Transverse colon (tissue), 4 donors: ENCODE measurements around the gene MTMR3.

ENCODE experiments used
- CTCF ChIP-seq, 5 experiments: fragments of 200-600 bp in 3 of 5; fragments of 450-650 bp in 2 of 5; sonication (generic) in 3 of 5; IDR thresholded peaks; 1 replicate in 2 of 5; 2 replicates in 3 of 5; pipeline ENCODE4 v1.5.1; 2016 to 2017; ENCODE audit warnings: antibody characterized with exemption in 5 of 5, inconsistent platforms in 3 of 5, mild to moderate bottlenecking in 2 of 5, moderate library complexity in 1 of 5
- EP300 ChIP-seq: sonication (generic); formaldehyde crosslinking; IDR thresholded peaks from one replicate; pipeline ENCODE4 v1.6.1; 2017; ENCODE audit warnings: antibody characterized with exemption, low read depth
- POLR2A ChIP-seq: fragments of 450-650 bp; IDR thresholded peaks from one replicate; pipeline ENCODE4 v1.6.1; 2016; ENCODE audit warnings: antibody characterized with exemption, mild to moderate bottlenecking, moderate library complexity
- POLR2AphosphoS5 ChIP-seq, 3 donors: sonication (generic); formaldehyde crosslinking; IDR thresholded peaks; one replicate each; pipeline ENCODE4 v1.6.1; 2016; ENCODE audit warnings: antibody characterized with exemption in 3 of 3

GRCh38 chr22:29879753-29880152 lies 3.2 kb upstream of the MTMR3 start:
- TF ChIP-seq CTCF (IDR thresholded peaks at IDR 0.05): no peak
- no peak for TF ChIP-seq EP300
- no peak for TF ChIP-seq POLR2A
- TF ChIP-seq POLR2AphosphoS5 (IDR thresholded peaks at IDR 0.05): no peak
